Activated T-cell treated with anti-CD3 and anti-CD28 coated beads, Interleukin-2, amount 50 U/mL, for 1 hour (primary cell): ENCODE measurements around the gene MTRF1L.
"Not testable (repeated sequence)": the region's sequence is repeated elsewhere in the genome, so short reads cannot be mapped to it uniquely, and the experiment has no call there.

Source experiments
- DNase-seq: peaks from one replicate; pipeline ENCODE4 v3.0.0-alpha.2; 2020

The MTRF1L gene

GRCh38 chr6:153001767-153002612 is 519 bp downstream of the MTRF1L start:
- DNase-seq: no peak

- not testable (repeated sequence) for DNase-seq
Observed at GRCh38 chr6:153000790-153001189, 1.7 kb downstream of the MTRF1L start.

- no peak for DNase-seq
Observed at GRCh38 chr6:153000243-153000642, 2.3 kb downstream of the MTRF1L start.

- DNase-seq: not testable (repeated sequence)
Observed at GRCh38 chr6:152999538-152999937, 3.0 kb downstream of the MTRF1L start.

- no peak for DNase-seq
Observed at GRCh38 chr6:152993847-152994246, 8.7 kb downstream of the MTRF1L start.

GRCh38 chr6:152993431-152993830 is 9.1 kb downstream of the MTRF1L start:
- no peak for DNase-seq

- DNase-seq: no peak
Observed at GRCh38 chr6:152986978-152987377, 15.5 kb downstream of the MTRF1L start.

- DNase-seq: not testable (repeated sequence)
Observed at GRCh38 chr6:152985300-152985699, 17.2 kb downstream of the MTRF1L start.

- no peak for DNase-seq
Observed at GRCh38 chr6:152984513-152984872, 18.0 kb downstream of the MTRF1L start.

GRCh38 chr6:152983637-152984512 is 18.6 kb downstream of the MTRF1L start:
- DNase-seq: peak; percentile 75

GRCh38 chr6:152982904-152983636 is 19.4 kb downstream of the MTRF1L start, which contains the start of gene FBXO5:
Gene FBXO5, minus strand, starts transcription at chr6:152983041. Its CDS starts 82 bp downstream, at chr6:152982959.
- peak; percentile 97 for DNase-seq

GRCh38 chr6:152981989-152982903 is 20.3 kb downstream of the MTRF1L start:
- peak; percentile 19 for DNase-seq

- no peak for DNase-seq
Observed at GRCh38 chr6:152981219-152981618, 21.3 kb downstream of the MTRF1L start.

- no peak for DNase-seq
Observed at GRCh38 chr6:152980656-152981055, 21.9 kb downstream of the MTRF1L start.

GRCh38 chr6:152979116-152979515 is 23.4 kb downstream of the MTRF1L start:
- DNase-seq: no peak

GRCh38 chr6:152978058-152978457 is 24.5 kb downstream of the MTRF1L start:
- DNase-seq: no peak

- no peak for DNase-seq
Observed at GRCh38 chr6:152977556-152977955, 25.0 kb downstream of the MTRF1L start.

- DNase-seq: no peak
Observed at GRCh38 chr6:152976749-152977148, 25.8 kb downstream of the MTRF1L start.

GRCh38 chr6:152975204-152975915 is 27.1 kb downstream of the MTRF1L start:
- no peak for DNase-seq

- DNase-seq: no peak
Observed at GRCh38 chr6:152973916-152974315, 28.6 kb downstream of the MTRF1L start.
